GM18499 (cell line): ENCODE measurements around the gene CTNNBIP1.

Experiments
- ATAC-seq: cut with Tn5 transposase; IDR thresholded peaks from one replicate; pipeline ENCODE4 v1.9.1; 2021; ENCODE audit warnings: moderate number of reproducible peaks; ENCODE audit not compliant: insufficient read depth, unreplicated experiment

The CTNNBIP1 gene

DNA sequence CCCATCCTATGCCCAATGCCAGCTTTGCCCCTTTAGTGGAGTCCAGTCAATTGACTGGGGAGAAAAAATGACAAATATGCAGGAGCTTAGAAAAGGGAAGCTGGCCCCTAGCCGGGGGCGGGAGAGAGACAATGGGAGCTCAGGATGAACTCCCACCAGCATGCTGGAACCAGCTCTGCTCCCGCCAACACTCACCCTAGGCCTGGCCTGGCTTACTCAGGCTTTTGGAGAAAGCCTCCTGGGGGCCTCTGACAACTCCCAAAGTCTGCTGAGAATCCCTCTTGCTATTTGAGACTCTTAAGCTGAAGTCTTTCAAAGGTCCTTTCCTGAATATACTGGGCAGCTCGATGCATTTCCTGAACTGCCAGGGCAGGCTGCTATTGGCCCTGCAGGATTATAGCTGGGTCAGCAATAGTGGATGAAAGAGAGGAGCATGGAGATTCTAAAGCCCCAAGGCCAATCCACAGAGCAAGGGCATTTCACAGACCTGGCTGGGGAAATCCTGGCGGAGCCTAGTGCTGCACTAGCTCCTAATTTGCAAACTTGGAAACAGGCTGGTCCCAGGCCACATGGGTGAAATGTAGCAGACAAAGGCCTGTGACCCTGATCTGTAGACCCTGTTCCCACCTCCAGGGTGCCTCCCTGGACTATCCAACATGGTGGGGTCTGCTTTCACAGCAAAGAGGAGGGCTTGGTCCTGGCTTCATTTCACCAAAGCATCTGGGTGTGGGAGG, 50.6 kb downstream of the CTNNBIP1 start:
- ATAC-seq: no peak

DNA sequence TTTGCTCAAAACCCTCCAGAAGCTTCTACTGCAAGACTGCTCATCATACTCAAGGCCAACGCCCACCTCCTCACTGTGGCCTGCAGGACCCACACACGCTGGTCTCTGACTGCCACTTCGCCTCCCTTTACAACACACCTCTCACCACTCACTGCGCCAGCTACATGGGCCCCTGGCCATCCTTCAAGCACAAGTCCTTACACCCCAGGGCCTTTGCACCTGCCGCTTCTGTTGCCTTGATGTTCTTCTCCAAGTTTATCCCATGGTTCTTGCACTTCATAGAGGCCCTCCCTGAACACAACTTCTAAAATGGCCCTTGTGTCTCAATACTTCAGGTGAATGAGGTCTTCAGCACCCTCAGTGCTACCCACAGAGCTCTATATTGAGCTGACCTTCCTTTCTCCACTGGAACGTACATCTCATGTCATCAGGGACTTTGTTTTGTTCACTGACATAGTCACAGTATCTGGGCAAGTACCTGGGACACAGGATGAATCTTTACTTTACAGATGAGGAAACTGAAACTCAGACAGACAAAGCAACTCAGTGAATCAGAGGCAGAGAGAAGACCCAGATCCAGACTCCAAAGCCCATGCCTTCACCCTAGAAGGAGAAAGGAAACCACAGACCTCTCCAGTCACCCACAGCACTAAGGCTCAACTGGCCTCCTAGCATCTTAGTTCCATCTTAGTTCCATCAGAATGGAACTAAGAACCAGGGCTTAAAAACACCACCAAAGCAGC, 51.6 kb downstream of the CTNNBIP1 start:
- ATAC-seq: no peak

DNA sequence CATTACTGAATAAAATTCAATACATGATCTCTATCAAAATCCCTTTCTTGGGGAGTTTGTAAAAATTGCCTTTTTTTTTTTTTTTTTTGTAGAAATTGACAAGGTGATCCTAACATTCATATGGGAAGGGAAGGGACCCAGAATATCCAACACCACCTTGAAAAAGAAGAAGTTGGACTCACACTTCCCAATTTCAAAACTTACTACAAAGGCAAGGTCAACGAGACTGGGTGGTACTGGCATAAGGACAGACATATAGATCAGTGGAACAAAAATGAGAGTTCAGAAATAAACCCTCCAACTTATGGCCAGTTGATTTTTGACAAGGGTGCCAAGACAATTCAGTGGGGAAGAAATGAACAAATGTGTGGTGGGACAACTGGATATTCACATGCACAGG, 54.9 kb downstream of the CTNNBIP1 start:
- no peak for ATAC-seq

DNA sequence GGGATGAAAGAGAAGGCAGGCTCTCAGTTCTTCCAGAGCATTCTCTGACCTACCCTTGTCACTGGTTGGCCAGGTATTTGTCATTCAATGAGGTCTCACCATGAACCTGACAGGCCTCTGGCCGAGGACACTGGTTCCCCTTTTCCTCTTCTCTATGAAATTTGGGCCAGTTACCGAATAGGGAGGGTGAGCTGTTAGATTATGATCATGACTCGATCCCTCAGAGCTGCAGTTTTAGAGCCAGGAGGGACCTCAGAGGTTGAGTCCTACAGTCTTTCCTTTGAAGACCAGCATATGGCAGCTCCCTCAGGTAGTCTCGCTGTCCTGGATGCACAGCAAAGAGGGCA, 56.8 kb downstream of the CTNNBIP1 start:
- no peak for ATAC-seq

DNA sequence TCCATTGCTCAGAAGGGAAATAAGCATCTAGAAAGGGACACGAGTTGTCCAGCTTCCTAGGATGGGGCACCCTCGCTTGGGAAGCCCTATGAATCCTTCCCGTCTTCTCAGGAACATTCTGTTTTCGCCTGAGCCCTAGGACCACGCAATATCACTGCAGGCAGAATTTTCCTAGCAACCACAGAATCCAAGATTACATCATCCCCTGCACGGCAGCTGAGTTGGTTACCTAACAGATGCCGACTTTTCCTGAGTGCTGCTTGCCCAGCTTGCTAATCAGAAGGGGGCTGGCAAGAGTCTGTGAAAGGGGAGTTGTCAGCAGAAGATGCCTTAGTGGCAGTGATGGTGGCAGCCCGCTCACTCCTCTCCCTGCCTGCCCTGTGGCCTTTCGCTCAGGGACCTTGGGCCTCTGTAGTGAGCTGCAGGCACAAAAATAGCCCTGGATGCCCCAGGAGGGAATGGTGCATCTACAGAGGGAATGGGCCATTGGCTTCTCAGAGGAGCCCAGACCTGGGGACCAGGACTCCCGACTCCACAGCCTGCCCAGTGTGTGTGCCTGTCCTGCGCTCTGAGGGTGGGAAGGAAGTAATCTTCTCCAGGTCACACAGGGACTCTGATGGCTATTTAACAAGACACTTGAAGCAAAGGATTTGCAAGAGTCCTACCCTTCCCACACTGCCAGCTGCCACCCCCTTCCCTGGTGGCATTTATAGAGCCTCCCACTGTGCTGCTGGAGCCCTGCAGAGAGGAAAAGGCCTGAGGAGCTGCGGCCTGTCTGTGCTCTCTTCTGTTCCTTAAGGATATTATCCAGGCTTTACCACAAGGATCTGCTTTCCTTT, 57.4 kb downstream of the CTNNBIP1 start:
- ATAC-seq: no peak

DNA sequence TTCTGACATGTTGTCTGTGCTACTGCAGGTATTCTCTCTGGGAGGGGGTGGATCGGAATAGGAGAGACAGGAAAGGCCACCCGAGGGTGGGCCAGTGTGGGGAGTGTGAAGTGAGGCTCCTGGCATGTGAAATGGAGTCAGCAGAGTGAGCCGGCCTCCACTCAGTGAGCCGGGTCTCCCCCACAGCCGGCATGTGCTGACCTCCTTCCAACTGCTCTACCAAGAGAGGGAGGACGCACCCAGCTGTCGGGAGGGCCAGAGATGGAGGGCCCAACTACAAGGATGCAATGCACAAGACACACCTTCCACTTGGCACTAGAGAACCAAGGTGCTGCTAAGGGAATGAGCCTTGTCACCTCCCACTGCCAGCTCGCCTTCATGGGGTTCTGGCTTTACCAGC, 58.1 kb downstream of the CTNNBIP1 start:
- no peak for ATAC-seq

DNA sequence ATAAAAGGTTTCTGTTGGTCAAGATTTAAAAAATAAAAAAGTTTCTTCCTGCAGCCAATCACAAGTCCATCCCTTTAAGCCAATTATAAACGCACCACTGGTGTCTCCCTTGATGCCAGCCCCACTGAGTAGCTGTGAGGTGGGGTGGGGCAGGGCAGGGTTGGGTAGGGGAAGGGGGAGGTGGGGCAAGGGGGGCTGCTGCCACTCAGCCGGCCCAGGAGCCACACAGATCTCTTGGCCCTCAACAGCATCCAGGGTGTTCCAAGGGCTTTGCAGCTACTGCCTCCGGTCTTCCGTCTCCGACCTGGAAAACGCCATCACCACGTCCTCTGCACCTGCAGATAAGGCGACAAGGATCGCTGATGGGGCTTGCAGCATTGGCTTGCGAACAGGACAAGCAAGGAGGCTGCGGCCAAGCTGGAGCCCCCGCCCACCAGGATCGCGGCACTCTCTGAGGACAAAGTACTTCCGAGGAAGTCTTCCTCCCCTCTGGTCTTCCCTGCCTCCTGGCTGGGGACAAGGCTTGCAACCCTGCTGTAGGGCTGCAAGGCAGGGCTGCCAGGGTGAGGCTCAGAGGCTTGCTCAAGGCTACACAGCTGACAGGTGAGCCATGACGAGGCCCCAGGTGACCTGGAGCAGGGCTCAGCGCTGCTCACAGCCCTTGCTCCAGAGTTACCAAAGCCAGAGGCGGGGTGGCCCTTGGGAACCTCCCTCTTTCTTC, 59.5 kb downstream of the CTNNBIP1 start:
- ATAC-seq: no peak

DNA sequence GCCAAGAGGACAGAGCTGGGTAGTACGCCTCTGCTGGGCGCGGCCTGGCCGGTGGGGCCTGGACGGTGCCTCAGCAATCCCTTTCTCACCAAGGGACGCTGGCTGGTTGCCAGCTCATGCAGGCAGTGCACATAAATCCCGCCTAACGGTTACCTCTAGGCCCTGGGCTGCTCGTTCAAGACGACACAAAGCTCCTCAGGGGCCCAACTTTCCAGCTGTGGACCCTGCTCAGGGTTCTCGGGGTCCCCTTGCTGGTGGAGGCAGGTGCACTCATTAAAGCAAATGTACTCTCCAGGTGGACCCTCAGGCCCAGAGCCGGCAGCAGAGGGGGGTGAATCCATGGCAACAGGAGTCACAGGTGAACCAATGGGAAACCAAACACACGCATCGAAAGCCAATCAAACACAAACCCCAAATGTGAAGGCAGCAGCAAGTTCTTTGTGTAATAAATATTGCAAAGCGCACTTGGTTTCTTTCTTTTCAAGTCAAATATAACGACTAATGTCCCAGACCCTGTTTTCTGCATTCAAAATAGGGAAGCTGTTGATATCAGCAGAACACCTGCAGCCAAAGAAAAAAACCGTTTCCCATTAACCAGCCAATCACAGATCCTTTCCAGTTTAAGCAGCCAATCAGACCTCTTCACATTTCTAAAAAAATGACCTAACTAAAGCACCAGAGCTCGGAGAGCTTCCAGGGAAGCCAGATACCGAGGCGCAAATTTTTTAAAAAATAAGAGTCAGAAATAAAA, 60.2 kb downstream of the CTNNBIP1 start:
- no peak for ATAC-seq

DNA sequence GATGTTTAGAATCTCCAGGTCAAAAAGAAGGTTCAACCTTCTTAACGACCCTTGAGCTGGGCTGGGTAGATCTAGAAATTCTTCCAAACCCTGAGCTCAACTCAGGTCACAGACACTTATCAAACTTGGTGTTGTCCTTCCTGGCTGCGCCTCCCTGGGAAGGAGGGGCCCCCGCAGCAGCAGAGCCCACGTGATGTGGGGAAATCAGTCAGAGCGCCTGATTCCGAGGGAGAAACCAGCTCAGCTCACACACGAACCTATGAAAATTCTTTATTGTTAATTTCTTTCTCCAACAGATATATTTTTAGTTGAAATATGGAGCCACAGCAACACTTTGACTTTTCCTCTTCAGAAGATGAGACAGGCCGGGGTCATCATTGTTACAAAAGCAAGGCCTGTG, 62.0 kb downstream of the CTNNBIP1 start:
- no peak for ATAC-seq

DNA sequence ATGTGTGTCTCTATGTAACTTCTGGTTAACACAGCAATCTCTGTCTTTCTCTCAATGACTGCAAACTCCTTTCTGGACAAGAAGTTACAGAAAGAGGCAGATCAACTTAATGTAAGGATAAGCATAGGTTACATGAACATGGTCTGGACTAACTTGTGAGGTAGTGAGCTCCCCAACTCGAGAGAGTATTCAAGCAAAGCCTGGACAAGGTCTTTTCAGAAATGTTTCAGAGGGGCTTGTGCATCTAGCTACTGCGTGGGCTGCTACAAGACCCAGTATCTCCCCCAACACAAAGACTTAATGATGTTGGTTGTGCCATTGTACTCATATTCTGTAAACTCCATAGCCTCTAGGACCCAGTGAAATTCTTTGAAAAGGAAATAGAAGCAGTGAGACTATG, 62.8 kb downstream of the CTNNBIP1 start:
- no peak for ATAC-seq

DNA sequence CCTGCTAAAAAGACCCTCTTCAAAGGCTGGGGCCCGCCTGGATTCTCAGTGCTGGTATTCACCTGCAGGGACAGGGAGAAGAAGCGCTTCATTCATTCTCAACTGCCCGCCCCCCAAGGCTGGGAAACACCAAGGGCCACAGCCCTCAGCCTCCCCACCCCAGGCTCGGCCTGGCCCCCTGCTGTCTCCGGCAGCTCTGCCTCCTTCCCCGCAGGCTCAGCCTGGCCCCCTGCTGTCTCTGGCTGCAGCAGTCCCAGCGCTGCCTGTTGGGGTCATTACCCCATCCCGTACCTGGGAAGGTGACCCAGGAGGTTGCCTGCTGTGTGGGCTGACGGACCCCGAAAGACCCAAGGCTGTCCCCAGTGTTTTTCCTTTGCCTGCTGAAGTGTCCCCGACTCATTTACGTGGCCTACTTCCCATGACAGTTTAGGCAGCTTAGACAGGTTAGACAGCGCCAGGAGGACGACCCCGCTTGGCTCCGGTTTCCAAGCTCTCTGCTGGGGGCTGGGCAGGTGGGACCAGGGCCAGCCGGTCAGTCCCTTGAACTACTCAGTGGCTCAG, 63.4 kb downstream of the CTNNBIP1 start:
- ATAC-seq: no peak

DNA sequence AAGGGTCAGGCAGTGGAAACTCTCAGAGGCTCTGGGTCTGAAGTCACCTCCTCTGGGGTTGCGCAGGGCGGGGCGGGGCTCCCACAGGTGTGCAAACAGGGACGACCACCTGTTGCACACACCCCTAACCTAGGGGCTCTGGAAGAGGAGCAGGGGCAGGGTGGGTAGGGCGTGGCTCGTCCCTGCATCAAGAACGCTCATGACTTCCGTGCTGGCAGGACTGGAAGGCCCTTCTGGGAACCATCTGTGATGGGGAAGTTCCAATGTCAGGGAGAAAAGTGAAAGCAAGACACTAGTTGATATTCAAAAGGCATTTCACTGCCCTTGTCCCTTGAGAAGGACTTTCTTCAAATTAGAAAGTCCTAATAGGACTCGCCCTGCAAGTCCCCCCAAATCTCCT, 64.2 kb downstream of the CTNNBIP1 start:
- no peak for ATAC-seq

DNA sequence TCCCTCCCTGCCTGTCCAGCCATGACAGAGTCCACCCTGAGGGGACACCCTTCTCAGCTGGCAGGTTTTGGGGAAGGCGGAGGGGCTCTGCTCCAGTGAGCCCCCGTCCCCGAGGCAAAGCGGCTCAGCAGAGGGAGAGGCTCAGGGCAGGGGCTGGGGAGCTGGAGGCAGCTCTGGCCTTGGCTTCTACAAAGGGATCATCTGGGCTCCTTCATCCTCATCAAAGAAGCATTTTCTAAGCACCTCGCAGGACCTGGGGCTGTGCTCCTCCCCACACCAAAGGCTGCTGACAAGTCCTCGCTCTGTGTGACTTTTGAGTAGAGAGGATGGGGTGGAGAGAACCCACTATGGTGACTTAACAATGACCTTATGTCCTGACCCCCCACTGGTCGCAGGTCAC, 65.3 kb downstream of the CTNNBIP1 start:
- no peak for ATAC-seq

DNA sequence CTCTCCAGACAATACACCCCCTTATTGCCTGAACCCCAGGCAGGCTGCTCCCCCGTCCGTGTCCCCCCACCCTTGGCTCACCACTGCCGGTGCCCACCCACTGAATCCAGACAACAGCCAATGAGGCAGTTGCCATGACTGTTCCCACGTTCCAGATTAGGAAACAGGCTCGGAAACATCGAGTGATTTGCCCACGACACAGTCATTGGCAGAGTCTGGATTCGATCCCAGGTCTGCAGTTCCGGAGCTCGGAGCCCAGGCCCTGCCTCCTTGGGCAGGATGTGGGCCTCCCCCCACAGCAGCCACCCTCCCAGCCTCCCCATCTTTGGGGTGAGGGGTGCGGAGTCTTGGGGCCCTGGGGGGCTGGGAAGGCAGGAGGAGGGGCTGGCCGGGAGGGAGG, 66.0 kb downstream of the CTNNBIP1 start:
- ATAC-seq: no peak

DNA sequence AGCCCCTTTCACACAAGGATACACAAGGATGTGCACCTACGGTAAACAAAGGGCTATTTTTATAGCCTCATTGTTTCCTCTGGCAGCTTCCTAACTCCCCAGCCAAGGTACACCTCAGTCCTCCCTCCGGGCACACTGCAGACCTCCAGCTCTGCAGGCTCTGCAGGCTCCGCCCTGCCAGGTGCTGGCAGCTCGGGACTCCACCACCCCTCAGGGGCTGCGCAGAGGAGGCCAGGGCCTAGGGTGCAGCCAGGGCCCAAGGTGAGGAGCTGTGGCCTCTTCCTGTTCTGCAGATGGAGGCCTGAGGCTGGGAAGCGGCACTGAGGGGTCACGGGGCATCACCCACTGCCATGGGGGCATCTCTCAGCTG, 66.5 kb downstream of the CTNNBIP1 start:
- no peak for ATAC-seq

DNA sequence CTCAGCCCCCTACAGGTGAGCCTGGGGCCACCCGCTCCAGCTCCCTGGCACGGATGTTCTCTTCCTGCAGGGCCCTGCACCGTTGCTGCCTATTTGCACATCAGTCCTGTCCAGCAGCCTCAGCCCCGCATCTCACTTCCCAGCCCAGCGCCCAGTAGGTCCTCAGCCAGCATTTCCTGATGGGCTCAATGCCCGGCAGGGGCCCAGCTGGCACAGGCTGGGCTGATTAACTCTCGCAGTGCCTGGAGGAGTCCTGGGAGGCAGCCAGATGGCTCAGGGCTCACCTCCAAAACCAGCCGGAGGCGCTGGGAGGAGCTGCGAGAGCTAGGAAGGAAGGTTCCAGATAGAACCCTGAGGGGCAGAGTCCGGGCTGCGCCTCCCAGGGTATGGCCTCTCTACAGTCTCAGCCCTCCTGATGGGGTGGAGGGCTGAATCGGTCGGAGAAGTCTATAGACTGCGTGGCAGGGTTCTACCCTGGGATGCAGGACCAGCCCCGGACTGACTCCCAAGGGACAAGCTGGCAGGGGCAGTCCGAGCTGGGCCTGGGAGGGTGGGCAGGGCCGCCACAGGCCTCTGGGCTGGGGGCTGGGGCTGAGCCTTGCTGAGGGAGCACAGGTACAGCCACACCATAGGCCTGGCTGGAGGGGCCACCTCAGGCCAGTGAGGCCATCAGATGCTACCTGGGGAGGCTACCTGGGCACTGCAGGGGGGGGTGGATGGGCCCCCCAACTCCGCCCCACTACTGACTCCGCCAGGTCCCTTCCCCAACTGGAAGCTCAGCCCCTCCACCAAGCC, 67.1 kb downstream of the CTNNBIP1 start:
- ATAC-seq: no peak

DNA sequence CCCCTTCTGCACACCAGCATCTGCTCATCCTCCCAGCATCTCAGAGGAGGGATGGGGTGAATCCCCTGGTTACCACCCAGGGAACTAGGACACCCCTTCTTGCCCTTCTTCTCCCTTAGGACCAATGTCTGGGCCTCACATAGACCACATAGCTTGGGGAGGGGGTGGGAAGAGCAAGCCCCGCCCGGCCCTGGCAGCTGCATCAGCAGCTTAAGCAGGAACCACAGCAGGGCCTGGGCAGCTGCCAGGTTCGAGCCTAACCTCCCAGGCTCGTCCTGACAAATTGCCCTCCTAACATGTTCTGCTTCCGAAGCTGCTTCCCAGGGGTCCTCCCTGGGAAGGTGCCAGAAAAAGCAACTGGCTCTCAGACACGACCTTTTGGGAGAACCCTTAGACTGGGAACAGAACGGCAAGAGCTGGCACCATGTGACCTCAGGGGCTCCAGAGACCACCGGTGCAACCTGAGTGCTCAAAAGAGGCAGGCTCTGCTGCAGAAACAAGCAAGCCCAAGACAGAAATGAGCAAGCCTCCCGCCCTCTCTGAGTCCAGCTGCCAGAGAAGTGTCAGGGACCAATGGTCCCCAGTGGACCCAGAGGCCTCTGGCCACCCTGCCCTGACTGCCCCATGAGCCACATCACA, 67.9 kb downstream of the CTNNBIP1 start:
- no peak for ATAC-seq

DNA sequence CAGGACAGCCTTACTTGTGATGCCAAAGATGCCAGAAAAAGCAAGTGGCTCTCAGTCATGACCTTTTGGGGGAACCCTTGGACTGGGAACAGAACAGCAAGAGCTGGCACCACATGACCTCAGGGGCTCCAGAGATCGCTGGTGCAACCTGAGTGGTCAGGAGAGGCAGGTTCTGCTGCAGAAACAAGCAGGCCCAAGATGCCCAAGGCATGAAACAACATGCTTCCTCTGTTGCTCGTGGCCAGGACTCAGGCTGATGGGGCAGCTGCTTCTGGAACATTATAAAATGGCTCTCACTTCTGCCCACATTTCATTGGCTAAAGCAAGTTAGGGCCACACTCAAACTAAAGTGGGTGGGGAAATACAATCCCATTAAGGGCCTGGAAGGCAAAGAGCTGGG, 68.6 kb downstream of the CTNNBIP1 start:
- ATAC-seq: no peak
